Fibroblast of skin of left quadriceps (primary cell): Measurements from ENCODE around the gene WDR93.

Experiments used
- DNase-seq, 2 experiments: peaks; one replicate each; pipeline ENCODE4 v3.0.0-alpha.2; 2013; ENCODE audit warnings: low read depth in 2 of 2

Gene WDR93

GRCh38 chr15:89662893-89663626 is 27.6 kb upstream of the WDR93 start:
- DNase-seq = peak; percentile 75

- DNase-seq = no peak
Measured at GRCh38 chr15:89664441-89665350, 25.9 kb upstream of the WDR93 start.

DNA sequence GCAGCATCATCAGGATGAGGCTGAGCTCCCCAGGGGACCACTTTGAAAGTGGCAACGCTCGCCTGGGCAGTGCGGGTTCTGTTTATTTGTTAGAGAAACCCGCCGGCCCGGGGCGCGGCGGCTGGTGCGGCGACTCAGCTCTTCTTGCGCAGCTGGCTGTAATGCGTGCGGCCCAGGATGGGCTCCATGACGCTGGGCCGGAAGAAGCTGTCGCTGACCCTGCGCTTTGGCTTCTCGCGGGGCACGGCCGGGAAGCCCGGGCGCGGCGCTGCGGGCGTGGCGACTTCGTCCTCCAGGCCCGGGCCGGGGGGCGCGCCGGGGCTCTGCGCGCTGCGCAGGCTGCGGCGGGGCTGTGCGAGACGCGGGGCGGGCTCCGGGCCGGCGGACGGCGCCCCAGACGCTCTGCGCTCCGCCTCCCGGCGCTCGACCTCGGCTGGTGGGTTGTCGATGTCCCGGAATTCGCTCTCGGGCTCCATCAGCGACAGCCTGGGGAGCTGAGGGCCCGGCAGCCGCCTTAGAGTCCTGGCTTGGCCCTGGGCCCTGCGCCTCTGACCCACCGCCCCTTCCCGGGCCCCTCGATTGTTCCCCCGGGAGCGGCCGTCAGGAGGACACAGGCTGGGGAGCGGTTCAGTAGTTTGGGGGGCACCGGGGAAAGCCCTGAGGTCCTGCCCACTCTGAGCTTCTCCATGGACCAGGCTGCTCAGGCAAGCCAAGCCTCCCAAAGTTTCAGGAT is 25.0 kb upstream of the WDR93 start:
- no peak for DNase-seq

DNA sequence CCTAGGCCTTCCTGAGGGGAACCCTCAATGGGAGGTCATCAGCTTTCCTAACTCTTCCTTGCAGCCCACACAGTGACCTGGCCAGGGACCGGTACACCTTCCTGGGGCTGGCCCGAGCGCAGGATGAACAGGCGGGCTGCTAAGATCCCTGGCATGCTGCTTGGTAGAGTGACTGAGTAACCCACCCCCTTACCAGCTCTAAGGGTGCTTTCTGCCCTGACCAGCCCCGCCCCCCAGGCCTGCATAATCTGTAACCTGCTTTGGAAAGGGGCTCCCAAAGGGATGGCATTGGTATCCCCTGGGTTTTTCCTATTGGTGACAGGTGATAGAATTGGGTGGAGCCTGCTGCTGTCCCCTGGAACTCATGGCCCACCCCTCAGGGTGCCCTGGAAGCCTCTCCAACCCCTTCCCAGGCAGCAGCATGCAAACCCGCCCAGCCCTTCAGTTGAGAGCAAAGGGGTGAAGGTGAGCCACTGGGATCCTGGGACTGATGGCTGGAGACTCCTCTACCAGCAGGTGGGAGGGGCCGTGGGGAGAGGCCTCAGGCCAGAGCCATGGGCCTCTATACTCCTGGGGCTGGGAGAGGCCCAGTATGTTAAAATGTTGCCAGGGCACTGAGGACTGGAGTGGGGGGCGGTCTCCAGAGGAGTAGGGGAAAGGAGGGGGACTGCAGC is 24.3 kb upstream of the WDR93 start:
- no peak for DNase-seq

DNA sequence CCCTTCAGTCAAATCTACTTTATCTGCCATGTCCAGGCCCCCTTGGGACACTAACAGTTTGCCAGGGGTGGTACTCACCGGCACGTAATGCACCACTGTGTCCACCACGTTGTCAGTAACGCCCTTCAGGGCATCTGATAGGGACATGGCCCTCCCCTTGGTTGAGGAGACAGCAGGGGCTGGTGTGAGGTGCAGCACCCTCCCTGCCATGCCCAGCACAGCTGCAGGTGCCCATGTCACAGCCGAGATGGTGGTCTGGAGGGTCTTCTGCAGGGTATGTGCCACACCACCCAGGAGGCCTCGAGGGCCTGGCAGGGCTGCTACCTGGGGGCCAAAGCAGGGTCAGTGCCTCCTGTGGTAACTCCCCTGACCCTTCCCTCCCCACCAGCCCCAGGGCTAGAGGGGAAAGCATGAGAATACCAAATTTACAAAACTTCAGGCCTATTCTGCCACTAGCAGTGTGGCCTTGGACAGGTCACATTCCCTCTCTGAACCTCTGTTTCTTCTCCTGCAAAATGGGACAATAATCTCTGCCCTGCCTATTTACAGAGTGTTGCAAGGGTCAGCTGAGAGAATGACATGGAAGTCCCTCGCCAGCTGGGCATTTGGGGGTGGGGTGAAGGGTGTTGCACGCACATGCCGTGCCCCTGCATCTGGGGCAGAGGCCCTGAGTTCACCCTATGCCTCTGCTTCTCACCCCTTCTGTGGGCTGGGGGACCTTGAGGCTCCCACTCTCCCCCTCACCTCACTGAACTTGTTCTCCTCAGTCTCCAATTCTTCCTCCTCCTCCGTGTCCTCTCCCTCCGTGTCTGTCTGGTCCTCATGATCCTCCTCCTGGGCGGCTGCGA is 23.5 kb upstream of the WDR93 start:
- DNase-seq = no peak

DNA sequence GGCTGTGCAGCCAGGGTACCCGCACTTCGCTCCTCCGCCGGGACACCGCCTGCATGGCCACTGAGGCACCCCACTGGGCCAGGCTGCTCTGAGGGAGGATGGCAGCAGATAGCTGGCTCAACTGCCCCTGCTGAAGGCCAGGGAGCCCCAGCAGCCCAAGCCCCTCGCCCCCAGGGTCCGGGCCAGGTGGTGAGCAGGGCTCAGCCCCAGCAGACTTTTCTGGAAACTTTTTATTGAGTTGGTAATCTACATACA is 23.0 kb upstream of the WDR93 start:
- no peak for DNase-seq

DNA sequence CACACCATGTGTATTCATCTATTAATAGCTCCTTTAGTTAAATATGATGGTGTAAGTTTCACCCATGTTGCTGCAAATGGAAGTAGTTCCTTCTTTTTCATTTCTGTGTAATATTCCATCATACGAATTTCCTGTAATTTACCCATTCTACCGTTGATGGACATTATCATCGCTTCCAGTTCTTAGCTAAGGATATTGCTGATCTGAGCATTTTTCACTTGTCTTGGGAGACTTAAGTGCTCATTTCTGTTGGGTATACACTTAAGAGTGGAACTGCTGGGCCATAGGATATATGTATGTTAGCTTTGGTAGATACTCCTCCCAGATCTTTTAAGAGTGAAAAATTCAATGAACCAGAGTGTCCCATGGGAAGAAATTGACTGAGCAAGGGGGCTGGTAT is 22.4 kb upstream of the WDR93 start:
- no peak for DNase-seq

GRCh38 chr15:89669309-89669865 is 21.2 kb upstream of the WDR93 start:
- DNase-seq = no peak

DNA sequence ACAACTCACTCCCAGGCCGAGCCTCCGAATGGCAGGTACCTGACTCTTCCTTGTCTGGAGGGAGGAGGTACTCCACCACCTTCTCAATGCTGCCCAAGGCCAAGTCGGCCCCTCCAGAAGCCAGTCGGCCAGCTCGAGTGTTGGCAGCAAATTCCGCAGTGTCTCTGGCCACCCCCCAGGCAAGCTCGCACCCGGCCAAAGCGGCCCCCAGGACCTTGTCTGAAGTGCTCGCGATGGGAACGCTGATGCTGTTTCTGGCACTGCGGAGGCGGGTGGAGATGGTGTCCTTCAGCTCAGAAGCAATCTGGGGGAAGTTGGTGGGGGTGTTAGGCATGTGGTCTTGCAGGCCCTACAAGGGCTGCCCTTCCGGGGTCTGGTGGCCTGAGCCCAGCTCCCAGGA is 20.7 kb upstream of the WDR93 start:
- no peak for DNase-seq

DNA sequence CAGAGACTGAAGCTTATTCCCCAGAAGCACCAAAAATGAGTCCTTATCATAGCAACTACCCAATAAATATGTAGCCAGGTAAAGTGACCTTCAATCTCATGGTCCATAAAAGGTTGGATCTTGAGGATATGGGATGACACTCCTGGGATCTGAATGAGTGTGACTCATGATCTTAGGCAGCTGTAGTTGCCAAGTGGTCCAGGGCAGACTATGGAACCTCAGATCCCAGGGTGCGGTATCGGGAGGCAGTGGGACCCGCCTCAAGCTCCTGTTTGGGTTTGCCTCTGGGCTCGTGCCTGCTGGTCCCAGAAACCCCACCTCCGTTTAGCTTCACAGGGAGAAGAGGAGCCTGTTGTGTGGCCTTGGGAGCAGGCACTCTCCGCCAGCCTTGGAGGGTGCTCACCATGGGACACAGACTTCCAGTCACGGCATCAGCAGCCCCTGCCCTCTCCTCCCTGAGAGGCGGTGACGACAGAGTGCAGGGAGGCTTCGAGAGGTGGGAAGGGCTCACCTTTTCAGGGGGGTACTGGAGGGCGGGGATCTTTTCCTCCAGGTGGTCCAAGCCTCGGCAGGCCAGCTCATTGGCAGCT is 19.5 kb upstream of the WDR93 start:
- DNase-seq = no peak

- DNase-seq = no peak
Measured at GRCh38 chr15:89671687-89672086, 18.9 kb upstream of the WDR93 start.

GRCh38 chr15:89672221-89673164 is 18.1 kb upstream of the WDR93 start:
- DNase-seq = no peak

DNA sequence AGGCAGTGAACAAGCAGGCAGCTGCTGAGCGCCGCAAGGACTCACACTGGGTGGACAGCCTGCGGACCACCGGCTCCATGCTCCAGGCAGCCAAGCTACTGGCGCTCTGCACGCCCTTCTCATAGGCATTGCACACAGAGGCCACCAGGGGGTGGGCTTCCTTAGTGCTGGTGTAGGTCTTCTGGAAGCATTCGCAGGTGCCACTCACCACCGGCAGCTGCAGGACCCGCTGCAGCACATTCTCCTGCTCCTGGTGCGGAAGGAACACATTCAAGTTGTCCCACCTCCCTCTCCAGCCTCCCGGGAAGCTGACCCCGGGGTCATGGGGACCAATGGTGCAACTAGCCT is 17.5 kb upstream of the WDR93 start:
- DNase-seq = no peak

- DNase-seq = no peak
Measured at GRCh38 chr15:89674526-89674925, 16.1 kb upstream of the WDR93 start.

GRCh38 chr15:89675606-89676005 is 15.0 kb upstream of the WDR93 start:
- DNase-seq = no peak

DNA sequence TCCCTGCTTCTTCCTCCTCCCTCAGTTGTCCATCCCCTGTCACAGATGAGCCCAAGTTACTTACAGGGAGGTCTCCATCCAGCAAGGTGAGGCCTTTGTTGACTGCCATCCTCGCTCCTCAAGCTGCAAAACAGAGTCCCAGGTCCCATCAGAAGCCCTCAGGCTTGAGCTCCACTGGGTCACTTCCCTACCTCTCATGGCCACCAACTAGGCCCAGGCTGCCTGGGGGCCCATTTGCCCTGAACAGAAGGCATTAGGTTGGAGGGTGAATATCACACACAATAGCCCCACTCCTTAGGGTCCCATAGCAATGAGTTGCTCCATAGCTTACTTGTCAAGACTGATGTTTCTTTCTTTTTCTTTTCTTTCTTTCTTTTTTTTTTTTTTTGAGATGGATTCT is 13.2 kb upstream of the WDR93 start:
- DNase-seq = no peak

GRCh38 chr15:89679212-89679611 is 11.4 kb upstream of the WDR93 start, which contains the start of gene PLIN1:
PLIN1 (minus strand) TSS chr15:89679367; CDS start chr15:89677489, 1,878 bp downstream.
- DNase-seq = no peak

GRCh38 chr15:89680282-89680873 is 10.2 kb upstream of the WDR93 start:
- DNase-seq = no peak

GRCh38 chr15:89681146-89681545 is 9.5 kb upstream of the WDR93 start:
- DNase-seq = no peak
